Immature natural killer cell (primary cell): Measurements from ENCODE around the gene ORC1. TPM values are rescaled to one million over a fixed set of nuclear protein-coding genes. Genes with fewer than 3 reads are reported as not detected.

ENCODE experiments used
- DNase-seq, 3 donors: peaks; one replicate each; pipeline ENCODE4 v3.0.0; 2022; ENCODE audit warnings: mixed read lengths in 1 of 3
- H3K27ac Mint-ChIP-seq, 6 donors: one replicate each; pipeline ENCODE4 v1.8.0; 2020; ENCODE audit warnings: mixed read lengths in 6 of 6, mild to moderate bottlenecking in 5 of 6, inconsistent platforms in 4 of 6, moderate library complexity in 3 of 6
- H3K27me3 Mint-ChIP-seq, 3 donors: one replicate each; pipeline ENCODE4 v1.8.0; 2020 to 2021; ENCODE audit warnings: low read depth in 3 of 3, mild to moderate bottlenecking in 3 of 3, mixed read lengths in 3 of 3, moderate library complexity in 3 of 3, inconsistent platforms in 1 of 3
- H3K36me3 Mint-ChIP-seq, 3 donors: one replicate each; pipeline ENCODE4 v1.8.0; 2020; ENCODE audit warnings: mixed read lengths in 3 of 3, inconsistent platforms in 2 of 3, mild to moderate bottlenecking in 2 of 3
- H3K4me1 Mint-ChIP-seq, 2 donors: one replicate each; pipeline ENCODE4 v1.8.0; 2020; ENCODE audit warnings: inconsistent platforms in 2 of 2, mild to moderate bottlenecking in 2 of 2, mixed read lengths in 2 of 2, moderate library complexity in 1 of 2
- H3K4me3 Mint-ChIP-seq, 5 donors: one replicate each; pipeline ENCODE4 v1.8.0; 2020; ENCODE audit warnings: mild to moderate bottlenecking in 5 of 5, mixed read lengths in 5 of 5, inconsistent platforms in 3 of 5, moderate library complexity in 3 of 5
- H3K9me3 Mint-ChIP-seq, 6 donors: one replicate each; pipeline ENCODE4 v1.8.0; 2020; ENCODE audit warnings: mild to moderate bottlenecking in 6 of 6, mixed read lengths in 6 of 6, inconsistent platforms in 4 of 6, moderate library complexity in 3 of 6
- polyA plus RNA-seq, 3 donors: library from polyadenylated mRNA; unstranded; fragments of 300-500 nt; fragmentation: Illumina TruSeq; gene quantifications; one replicate each; pipeline ENCODE4 v1.2.3, GENCODE V29; 2021

ORC1 gene
- polyA plus RNA-seq, result 1 to 10 TPM in 1 of 3 donors, under 1 TPM in 2; 0.46 to 1.2 (median 0.58) TPM

DNA sequence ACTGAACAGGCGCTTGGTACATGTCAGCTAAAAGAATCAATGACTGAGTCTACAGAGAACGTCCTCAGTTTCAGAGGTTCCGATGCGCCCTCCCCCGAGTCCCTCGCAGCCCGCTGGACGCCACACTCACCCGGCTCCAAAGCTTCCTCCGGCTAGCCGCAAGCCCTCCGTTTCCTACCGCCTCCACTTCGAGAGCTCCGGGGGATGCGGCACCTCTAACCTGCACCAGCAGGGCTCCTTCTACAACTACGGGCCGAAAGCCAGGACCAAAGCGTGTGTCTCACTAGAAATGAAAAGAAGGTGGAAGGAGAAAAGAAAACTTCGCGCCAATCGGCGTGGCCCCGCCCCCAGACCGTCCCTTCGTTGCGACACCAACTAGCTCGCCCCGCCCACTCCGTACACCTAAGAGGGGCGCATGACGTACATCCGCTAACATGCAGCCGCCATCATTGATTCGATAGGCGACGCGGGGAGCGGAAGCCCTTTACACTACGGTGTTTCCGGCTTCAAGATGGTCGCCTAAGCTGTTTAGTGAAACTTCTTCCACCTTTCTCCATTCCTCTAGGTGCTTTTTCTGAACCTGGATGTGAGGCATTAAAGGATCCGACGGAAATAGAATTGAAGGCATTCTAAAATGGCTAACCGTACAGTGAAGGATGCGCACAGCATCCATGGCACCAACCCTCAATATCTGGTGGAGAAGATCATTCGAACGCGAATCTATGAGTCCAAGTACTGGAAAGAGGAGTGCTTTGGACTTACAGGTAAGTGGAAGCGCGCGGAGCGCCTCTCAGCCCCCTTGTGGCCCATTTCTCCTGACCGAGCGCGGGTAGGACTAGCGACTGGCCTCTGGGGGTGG, at the start of gene ORC1, which contains the start of gene PRPF38A:
Gene ORC1 (minus strand): TSS at position 308 of the 859 bp plus-strand sequence. CDS start 2,200 bp downstream, outside the sequence.
Gene PRPF38A (plus strand): TSS at position 487 of the 859 bp plus-strand sequence. CDS start 148 bp downstream, at position 635.
- Mint-ChIP-seq H3K9me3 (no peaks in the 10 kb centered on the region), H3K27ac (peak within 1 kb of the TSS; percentile 94 to 99 (median 99)), H3K36me3 (peaks cover 14 to 27% (median 16%) of the 10 kb centered on the region in 3 donors), H3K4me1 (peaks cover 33 to 54% of the 10 kb centered on the region in 2 donors), H3K4me3 (peak within 1 kb of the TSS; percentile 99 to 100 (median 99)), H3K27me3 (peaks cover 4 to 12% (median 9%) of the 10 kb centered on the region in 3 donors)
- peak; percentile 94 for DNase-seq

DNA sequence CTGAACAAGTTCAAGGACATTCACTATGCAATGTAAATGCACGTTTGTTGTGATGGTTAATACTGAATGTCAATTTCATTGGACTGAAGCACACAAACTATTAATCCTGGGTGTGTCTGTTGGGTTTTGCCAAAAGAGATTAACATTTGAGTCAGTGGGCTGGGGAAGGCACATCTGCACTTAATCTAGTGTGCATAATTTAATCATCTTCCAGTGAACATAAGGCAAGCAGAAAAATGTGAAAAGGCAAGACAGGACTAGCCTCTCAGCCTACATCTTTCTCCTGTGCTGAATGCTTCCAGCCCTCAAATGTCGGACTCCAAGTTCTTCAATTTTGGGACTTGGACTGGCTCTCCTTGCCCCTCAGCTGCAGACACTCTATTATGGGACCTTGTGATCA, 40.2 kb upstream of the ORC1 start:
- Mint-ChIP-seq H3K9me3 (no peaks in the 10 kb centered on the region), H3K27me3 (peaks cover 0 to 4% (median 0%) of the 10 kb centered on the region in 3 donors), H3K27ac (peak overlapping the region in 1 of 6 donors; percentile 19), H3K36me3 (peaks cover 11 to 20% (median 18%) of the 10 kb centered on the region in 3 donors), H3K4me1 (no peaks in the 10 kb centered on the region), H3K4me3 (no peak overlapping the region)
- no peak for DNase-seq

DNA sequence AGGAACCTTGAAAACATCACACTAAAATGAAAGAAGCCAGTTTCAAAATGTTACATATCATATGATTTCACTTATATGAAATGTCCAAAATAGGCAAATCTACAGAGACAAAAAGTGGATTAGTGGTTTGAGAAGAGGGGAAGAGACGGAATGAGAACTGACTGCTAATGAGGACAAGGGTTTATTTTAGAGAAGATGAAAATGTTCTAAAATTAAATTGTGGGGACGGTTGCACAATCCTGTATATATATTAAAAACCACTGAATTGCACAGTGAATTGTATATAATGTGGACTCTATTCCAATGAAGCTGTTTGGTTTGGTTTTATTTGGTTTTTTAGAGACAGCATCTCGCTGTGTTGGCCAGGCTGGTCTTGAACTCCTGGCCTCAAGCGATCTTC, 35.8 kb upstream of the ORC1 start:
- Mint-ChIP-seq H3K36me3 (peaks cover 16 to 38% (median 24%) of the 10 kb centered on the region in 3 donors), H3K4me1 (no peaks in the 10 kb centered on the region), H3K27ac (no peak overlapping the region), H3K9me3 (no peaks in the 10 kb centered on the region), H3K4me3 (no peak overlapping the region), H3K27me3 (peaks cover 0 to 2% (median 0%) of the 10 kb centered on the region in 3 donors)
- no peak for DNase-seq

DNA sequence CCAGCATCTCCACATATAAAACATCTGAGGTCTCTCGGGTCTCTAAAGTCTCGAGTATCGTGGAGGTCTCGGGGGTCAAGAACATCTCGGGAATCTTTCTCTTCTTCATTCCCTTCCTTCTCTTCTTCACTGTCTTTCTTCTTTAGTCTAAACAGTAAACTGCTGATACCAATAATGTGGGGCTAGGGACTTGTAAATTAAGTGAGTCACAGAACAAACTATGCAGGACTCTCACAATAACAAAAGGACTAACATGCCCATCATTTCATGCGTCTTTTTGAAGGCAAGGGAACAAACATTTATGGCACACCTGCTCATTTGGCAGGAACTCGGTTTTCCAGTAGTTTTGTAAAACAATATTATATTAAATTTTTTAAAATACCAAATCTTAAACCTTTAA, 32.6 kb upstream of the ORC1 start:
- no peaks in the 10 kb centered on the region for H3K4me1 Mint-ChIP-seq
- peak overlapping the region in 1 of 6 donors; percentile 6 for H3K27ac Mint-ChIP-seq
- H3K9me3 Mint-ChIP-seq, result no peaks in the 10 kb centered on the region
- no peak for DNase-seq
- peaks cover 16 to 45% (median 25%) of the 10 kb centered on the region in 3 donors for H3K36me3 Mint-ChIP-seq
- no peak overlapping the region for H3K4me3 Mint-ChIP-seq
- no peaks in the 10 kb centered on the region for H3K27me3 Mint-ChIP-seq

DNA sequence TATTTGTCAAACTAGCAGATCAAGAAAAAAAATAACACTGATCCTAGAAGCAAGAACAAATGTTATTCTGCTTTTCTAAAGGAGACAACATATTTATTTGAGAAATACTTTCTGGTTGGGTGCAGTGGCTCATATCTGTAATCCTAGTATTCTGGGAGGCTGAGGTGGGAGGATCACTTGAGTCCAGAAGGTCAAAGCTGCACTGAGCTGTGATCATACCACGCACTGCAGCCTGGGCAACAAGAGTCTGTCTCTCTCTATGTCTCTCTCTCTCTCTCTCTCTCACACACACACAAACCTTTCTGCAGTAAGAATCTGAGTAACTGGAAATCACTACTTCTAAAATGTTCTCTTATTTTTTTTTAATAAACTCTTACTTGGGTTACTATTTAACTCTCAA, 31.4 kb upstream of the ORC1 start:
- no peak for DNase-seq
- Mint-ChIP-seq H3K36me3 (peaks cover 19 to 52% (median 26%) of the 10 kb centered on the region in 3 donors), H3K4me3 (no peak overlapping the region), H3K27me3 (no peaks in the 10 kb centered on the region), H3K9me3 (no peaks in the 10 kb centered on the region), H3K27ac (peak overlapping the region in 1 of 6 donors; percentile 30), H3K4me1 (no peaks in the 10 kb centered on the region)

DNA sequence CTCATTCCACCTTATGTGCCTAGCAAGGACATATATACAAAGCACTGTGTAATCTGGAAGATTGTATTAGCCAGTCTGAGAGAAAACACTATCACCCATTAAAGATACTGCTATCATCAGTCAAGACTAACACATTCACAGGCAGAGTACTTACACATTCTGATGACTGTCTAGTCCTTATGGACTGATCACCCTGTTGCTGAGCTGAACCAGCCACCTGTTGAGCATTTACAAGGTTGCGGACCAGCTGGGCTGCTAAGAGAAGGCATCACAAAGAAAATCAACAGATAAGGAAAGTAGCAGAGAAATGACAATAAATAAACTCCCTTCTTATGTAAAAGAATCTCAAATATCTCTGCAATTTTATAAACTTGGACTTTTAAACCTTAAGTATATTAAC, 31.0 kb upstream of the ORC1 start:
- H3K27me3 Mint-ChIP-seq, result no peaks in the 10 kb centered on the region
- H3K36me3 Mint-ChIP-seq, result peaks cover 21 to 53% (median 27%) of the 10 kb centered on the region in 3 donors
- H3K4me1 Mint-ChIP-seq, result no peaks in the 10 kb centered on the region
- no peak overlapping the region for H3K4me3 Mint-ChIP-seq
- H3K27ac Mint-ChIP-seq, result peak overlapping the region in 1 of 6 donors; percentile 30
- no peaks in the 10 kb centered on the region for H3K9me3 Mint-ChIP-seq
- DNase-seq, result no peak

DNA sequence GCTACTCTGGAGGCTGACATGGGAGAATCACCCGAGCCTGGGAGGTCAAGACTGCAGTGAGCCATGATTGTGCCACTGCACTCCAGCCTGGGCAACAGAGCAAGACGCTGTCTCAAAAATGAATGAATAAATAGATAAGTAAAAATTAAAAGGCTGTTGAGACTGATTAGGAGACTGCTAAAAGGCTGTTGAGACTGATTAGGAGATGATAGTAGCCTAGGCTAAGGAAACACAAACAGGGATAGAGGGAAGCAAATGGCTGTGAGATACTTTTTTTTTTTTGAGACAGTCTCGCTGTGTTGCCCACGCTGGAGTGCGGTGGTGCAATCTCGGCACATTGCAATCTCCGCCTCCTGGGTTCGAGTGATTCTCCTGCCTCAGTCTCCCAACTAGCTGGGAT, 28.6 kb upstream of the ORC1 start:
- Mint-ChIP-seq H3K36me3 (peaks cover 20 to 48% (median 22%) of the 10 kb centered on the region in 3 donors), H3K27ac (peak overlapping the region in 2 of 6 donors; percentile 12 to 20), H3K4me1 (no peaks in the 10 kb centered on the region), H3K4me3 (no peak overlapping the region), H3K9me3 (no peaks in the 10 kb centered on the region), H3K27me3 (no peaks in the 10 kb centered on the region)
- DNase-seq, result no peak

DNA sequence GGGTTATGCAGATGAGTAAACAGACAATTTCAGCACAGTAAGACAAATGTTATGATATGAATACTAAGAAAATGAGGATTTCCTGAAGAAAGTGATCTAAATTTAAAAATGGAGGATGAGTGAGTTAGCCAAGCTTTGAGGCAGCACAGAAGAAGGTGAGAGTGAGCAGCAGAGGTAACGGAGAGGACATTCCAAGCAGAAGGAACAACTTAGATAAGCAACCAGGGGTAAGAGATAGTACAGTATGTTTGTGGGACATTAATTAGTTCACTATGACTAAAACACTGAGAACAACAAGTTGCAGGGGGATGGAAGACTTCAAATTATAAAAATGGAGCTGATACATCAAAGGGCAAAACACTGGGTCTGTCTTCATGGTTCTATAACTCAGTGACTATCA, 22.9 kb upstream of the ORC1 start:
- H3K4me3 Mint-ChIP-seq, result no peak overlapping the region
- peaks cover 18 to 33% of the 10 kb centered on the region in 2 donors for H3K4me1 Mint-ChIP-seq
- no peaks in the 10 kb centered on the region for H3K9me3 Mint-ChIP-seq
- peak overlapping the region in 4 of 6 donors; percentile 3 to 41 (median 12) for H3K27ac Mint-ChIP-seq
- no peak for DNase-seq
- peaks cover 0 to 6% (median 0%) of the 10 kb centered on the region in 3 donors for H3K27me3 Mint-ChIP-seq
- peaks cover 15 to 22% (median 19%) of the 10 kb centered on the region in 3 donors for H3K36me3 Mint-ChIP-seq

DNA sequence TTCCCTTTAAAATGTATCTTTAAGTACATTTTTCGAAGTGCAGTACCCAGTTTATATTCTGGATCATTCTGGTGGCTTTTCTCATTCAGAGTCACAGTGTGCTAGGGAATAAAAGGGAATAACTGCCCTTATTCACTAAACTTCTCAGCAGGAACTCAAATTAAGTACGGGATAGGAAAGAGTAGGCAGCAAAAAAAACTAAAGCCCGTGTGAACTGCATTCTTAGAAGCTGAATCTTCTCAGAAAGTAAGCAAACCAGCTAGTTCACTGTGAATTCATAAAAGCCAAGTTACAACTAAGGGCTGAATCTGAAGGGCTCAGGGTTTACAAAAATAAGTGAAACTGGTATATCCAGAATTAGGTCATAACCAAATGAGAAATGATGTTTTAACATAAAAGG, 22.1 kb upstream of the ORC1 start:
- peak overlapping the region in 4 of 6 donors; percentile 17 to 83 (median 65) for H3K27ac Mint-ChIP-seq
- H3K4me1 Mint-ChIP-seq, result peaks cover 18 to 33% of the 10 kb centered on the region in 2 donors

DNA sequence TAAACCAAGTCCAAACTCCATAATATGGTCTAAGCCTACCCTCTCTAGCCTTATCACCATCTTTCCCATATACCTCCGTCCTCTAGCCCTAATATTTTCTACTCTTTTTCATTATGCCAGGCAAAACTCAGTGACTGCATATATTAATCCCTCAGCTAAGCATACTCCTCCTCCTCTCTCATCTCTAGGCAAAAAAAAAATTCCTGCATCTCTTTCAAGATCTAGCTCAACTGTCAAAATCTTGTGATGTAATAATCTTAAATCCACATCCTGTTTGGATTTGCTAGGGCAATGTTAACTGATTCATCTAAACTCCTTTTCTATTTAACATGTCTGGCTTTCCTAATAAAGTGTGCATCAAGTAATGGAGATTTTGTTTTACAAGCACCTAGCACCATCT, 20.6 kb upstream of the ORC1 start:
- peak overlapping the region in 2 of 5 donors; percentile 9 to 60 for H3K4me3 Mint-ChIP-seq
- H3K27me3 Mint-ChIP-seq, result peaks cover 0 to 7% (median 0%) of the 10 kb centered on the region in 3 donors
- peaks cover 6 to 12% (median 10%) of the 10 kb centered on the region in 3 donors for H3K36me3 Mint-ChIP-seq
- no peaks in the 10 kb centered on the region for H3K9me3 Mint-ChIP-seq
- peaks cover 18 to 33% of the 10 kb centered on the region in 2 donors for H3K4me1 Mint-ChIP-seq
- DNase-seq, result no peak
- peak overlapping the region; percentile 87 to 98 (median 94) for H3K27ac Mint-ChIP-seq

More for the DNA sequence above, 22.1 kb upstream of the ORC1 start:
- Mint-ChIP-seq H3K9me3 (no peaks in the 10 kb centered on the region), H3K27me3 (peaks cover 0 to 6% (median 0%) of the 10 kb centered on the region in 3 donors), H3K36me3 (peaks cover 15 to 19% (median 18%) of the 10 kb centered on the region in 3 donors), H3K4me3 (no peak overlapping the region)
- DNase-seq, result no peak

DNA sequence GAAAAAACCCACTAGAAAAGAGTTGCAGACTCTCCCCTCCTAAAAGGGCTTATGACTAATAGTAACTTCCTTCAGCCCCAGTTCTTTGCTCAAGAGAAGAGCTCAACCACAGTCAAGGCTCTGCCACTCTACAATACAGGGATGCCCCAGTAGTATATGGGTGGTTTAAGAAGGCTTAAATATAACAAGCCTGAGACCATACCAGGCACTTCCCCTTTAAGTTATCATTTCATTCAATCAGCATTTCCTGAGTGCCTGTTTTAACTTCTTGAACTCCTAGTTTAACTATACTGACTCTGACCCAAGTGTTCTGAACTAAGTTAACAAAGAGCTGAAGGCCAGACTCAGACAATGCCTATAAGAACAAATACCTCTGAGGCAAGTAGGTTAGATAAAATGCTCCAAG, 20.0 kb upstream of the ORC1 start:
- Mint-ChIP-seq H3K27ac (peak overlapping the region; percentile 87 to 98 (median 94)), H3K4me3 (peak overlapping the region; percentile 38 to 79 (median 74)), H3K27me3 (peaks cover 0 to 8% (median 0%) of the 10 kb centered on the region in 3 donors), H3K9me3 (no peaks in the 10 kb centered on the region), H3K4me1 (peaks cover 18 to 37% of the 10 kb centered on the region in 2 donors), H3K36me3 (peaks cover 6 to 16% (median 15%) of the 10 kb centered on the region in 3 donors)
- peak in 2 of 3 donors; percentile 39 to 44 for DNase-seq

DNA sequence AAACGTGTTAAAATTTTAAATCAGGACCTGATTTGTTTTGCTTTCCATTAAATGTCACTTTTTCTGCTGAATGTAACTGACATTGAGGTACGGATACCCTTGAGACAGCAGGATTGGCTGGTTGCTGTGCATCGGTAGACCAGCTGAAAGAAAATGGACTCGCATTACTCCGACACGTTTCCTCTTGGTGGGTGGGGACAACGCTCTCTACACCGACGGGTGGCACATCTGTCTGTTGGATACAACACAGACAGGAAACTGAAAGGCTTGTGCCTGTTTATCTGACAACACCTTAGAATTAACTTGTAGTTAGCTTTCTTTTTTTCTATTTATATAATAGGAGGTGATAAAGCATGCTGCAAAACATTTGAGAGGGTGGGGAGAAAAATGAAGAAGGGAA, 19.5 kb upstream of the ORC1 start:
- DNase-seq, result peak; percentile 66 to 72 (median 67)
- Mint-ChIP-seq H3K36me3 (peaks cover 5 to 16% (median 15%) of the 10 kb centered on the region in 3 donors), H3K4me1 (peaks cover 18 to 38% of the 10 kb centered on the region in 2 donors), H3K4me3 (peak overlapping the region; percentile 38 to 79 (median 74)), H3K9me3 (no peaks in the 10 kb centered on the region), H3K27ac (peak overlapping the region; percentile 87 to 98 (median 94)), H3K27me3 (peaks cover 0 to 8% (median 0%) of the 10 kb centered on the region in 3 donors)

DNA sequence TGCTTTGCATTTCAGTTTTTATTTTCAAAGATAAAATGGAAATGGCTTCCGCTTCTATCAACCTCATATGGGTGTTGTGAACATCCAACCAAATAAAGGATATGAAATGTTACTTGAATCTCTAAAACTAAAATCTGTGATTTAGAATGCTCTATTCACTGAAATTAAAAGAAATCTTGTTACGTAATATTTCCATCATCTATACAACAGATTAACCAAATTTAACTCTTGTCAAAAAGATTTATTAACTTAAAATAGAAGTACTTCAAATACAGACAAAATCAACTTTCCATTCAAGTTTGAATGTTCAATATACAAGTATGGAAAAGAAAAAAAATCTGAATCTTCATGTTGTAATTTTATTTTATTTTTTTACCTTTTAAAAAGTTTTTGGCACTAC, 18.8 kb upstream of the ORC1 start:
- H3K27ac Mint-ChIP-seq, result peak overlapping the region; percentile 31 to 57 (median 44)
- no peak for DNase-seq
- no peaks in the 10 kb centered on the region for H3K9me3 Mint-ChIP-seq
- peaks cover 0 to 8% (median 0%) of the 10 kb centered on the region in 3 donors for H3K27me3 Mint-ChIP-seq
- H3K4me1 Mint-ChIP-seq, result peaks cover 18 to 38% of the 10 kb centered on the region in 2 donors
- peaks cover 8 to 16% (median 16%) of the 10 kb centered on the region in 3 donors for H3K36me3 Mint-ChIP-seq
- H3K4me3 Mint-ChIP-seq, result no peak overlapping the region

DNA sequence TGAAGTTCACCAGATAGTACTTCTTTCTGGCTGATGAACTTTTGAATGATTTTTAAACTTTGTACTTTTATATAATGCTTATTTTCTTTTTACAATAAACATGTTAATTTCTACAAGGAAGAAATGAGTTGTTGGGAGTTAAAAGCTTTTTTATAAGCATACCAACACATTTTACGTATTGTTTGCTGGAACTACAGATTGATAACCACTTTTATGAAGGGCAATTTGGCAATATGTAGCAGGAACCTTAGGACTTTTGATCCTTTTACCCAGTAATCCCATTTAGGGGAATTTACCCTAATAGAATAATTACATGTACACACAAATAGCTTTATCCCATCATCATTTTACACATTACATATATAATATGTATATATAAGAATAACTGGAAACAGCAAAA, 16.5 kb upstream of the ORC1 start:
- peaks cover 11 to 25% (median 14%) of the 10 kb centered on the region in 3 donors for H3K36me3 Mint-ChIP-seq
- DNase-seq, result no peak
- peaks cover 0 to 8% (median 3%) of the 10 kb centered on the region in 3 donors for H3K27me3 Mint-ChIP-seq
- no peak overlapping the region for H3K4me3 Mint-ChIP-seq
- no peak overlapping the region for H3K27ac Mint-ChIP-seq
- H3K4me1 Mint-ChIP-seq, result peaks cover 15 to 32% of the 10 kb centered on the region in 2 donors
- H3K9me3 Mint-ChIP-seq, result no peaks in the 10 kb centered on the region
